Stimulated activated CD8-positive, alpha-beta memory T cell treated with anti-CD3 and anti-CD28 coated beads, Interleukin-12 subunit alpha, Interleukin-12 subunit beta, amount 100 ng/mL, for 24 hours (primary cell): ENCODE measurements around the gene SLFN5.
"Not testable (repeated sequence)": the region's sequence is repeated elsewhere in the genome, so short reads cannot be mapped to it uniquely, and the experiment has no call there.

Source experiments
- DNase-seq: peaks from one replicate; pipeline ENCODE4 v3.0.0-alpha.2; 2020; ENCODE audit errors: extremely low read depth

The SLFN5 gene

DNA sequence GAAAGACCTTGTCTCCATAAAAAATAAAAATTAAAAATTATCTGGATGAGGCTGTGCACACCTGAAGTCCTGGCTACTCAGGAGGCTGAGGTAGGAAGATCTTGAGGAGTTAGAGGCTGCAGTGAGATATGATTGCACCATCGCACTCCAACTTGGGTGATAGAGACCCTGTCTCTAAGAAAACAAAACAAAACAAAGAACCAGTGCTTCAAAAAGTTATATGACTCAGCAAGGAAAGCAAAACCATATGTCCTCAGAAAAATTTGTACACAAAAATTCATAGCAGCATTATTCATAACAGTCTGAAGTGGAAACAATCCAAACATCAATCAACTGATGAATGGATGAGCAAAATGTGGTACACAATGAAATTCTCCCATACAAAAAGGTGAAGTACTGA is 48.9 kb downstream of the SLFN5 start:
- no peak for DNase-seq

GRCh38 chr17:35293151-35293847 is 50.4 kb downstream of the SLFN5 start:
- no peak for DNase-seq

GRCh38 chr17:35294756-35295155 is 51.9 kb downstream of the SLFN5 start:
- DNase-seq = no peak

DNA sequence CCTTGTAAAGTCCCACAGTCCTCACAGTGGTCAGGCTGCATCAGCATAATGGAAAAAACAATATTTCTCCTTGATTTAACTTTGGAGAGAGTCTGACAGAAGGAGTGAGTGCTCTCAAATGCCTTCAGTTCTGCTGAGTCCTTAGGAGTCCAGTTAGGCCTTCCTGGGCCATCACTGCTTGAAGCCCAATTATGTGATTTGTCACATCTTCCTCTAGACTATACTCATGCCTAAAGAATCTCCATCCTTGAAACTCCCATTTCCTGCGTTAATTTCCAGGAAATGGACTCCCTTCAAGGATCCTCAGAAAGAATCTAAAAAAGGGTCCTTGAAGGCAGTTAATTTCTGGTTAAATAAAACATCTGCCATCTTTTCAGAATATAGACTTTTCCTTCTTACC is 52.8 kb downstream of the SLFN5 start:
- no peak for DNase-seq

DNA sequence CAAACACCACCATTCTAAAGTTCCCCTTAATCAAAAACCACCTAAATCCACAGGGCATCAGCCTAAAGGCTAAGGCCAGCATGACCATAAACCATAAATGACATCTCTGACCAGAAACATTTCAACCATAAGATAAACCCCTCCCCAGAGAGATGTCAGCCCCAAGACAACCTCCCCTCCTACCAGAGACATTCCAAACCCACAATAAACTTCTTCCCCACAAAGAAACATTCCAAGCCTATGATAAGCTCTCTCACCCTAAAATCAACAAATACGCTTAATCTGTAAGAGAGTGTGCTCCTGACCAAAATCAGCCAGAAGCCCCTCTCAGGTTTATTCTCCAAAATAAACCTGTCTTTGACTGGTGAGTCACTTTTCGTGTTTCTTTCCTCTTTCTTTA is 54.8 kb downstream of the SLFN5 start:
- DNase-seq = no peak

DNA sequence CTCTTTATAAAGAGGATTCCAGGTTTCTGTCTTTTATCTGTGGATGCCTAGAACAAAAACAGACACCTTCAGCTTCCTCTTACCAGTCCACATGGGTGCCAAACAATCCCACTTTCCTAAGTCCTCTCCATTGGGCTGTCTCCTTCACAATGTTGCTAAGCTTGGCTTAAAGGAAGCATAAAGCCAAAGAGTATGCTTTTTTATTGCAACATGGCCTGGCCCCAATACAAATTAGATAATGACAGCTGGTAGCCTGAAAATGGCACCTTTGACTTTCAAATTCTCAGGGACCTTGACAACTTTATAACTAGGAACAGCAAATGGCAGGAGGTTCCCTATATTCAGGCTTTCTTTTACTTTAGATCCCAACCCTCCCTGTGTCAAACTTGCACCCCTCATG is 55.8 kb downstream of the SLFN5 start:
- no peak for DNase-seq

GRCh38 chr17:35299135-35299534 is 56.3 kb downstream of the SLFN5 start:
- DNase-seq = no peak

DNA sequence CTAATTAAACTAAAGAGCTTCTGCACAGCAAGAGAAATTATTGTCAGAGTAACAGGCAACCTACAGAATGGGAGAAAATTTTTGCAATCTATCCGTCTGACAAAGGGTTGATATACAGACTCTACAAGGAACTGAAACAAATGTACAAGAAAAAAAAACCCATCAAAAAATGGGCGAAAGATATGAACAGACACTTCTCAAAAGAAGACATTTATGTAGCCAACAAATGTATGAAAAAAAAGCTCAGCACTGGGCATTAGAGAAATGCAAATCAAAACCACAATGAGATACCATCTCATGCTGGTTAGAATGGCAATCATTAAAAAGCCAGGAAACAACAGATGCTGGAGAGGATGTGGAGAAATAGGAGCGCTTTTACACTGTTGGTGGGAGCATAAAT is 66.5 kb downstream of the SLFN5 start:
- not testable (repeated sequence) for DNase-seq

- no peak for DNase-seq
Measured at GRCh38 chr17:35312346-35312745, 69.5 kb downstream of the SLFN5 start.

GRCh38 chr17:35312790-35313711 is 70.2 kb downstream of the SLFN5 start:
- DNase-seq = peak; percentile 63

- DNase-seq = no peak
Measured at GRCh38 chr17:35313875-35314409, 71.1 kb downstream of the SLFN5 start.

DNA sequence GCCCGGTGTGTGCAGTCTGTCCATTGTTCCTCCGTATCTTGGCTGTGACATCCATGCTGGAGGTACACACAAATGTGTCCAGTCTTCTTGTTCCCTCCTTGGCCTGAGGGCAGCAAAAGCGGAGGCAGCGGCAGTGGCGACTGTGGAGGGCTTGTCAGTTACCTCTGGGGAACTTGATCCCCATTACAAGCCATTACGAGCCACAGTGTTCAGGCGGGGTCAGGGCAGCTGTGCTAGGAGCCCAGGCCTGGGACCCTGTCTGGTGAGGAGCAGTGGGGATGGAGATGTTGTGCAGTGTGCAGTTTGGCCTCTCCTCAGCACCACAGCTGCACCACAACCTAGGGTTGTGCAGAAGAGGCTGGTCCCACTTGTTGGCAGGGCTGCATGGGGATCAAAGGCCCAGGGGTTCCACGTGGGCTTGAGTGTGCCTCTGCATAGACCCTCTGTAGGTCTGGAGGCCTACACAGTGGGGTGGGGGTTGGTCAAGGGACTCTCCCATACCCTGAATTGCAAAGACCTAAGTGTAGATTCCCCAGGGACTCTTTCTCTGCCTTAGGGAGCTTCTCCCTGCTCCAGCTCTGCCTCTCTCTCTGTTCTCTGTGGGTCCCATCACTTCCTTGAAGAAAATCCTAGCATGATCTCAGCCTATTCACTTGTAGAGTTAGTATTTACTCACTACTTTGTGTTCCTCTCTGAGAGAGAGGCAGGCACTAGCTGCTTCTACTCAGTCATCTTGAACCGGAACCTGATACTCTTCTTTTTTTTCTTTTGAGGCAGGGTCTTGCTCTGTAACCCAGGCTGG is 71.7 kb downstream of the SLFN5 start:
- DNase-seq = no peak

GRCh38 chr17:35315283-35315682 is 72.4 kb downstream of the SLFN5 start:
- no peak for DNase-seq

GRCh38 chr17:35315971-35316370 is 73.1 kb downstream of the SLFN5 start:
- DNase-seq = no peak

- no peak for DNase-seq
Measured at GRCh38 chr17:35322749-35323148, 79.9 kb downstream of the SLFN5 start.
